Superior temporal gyrus (tissue), 1 donor: ENCODE measurements around the gene UBE2L3.
"Not testable (repeated sequence)": the region's sequence is repeated elsewhere in the genome, so short reads cannot be mapped to it uniquely, and the experiment has no call there.

Experiments
- DNase-seq: peaks from one replicate; pipeline ENCODE4 v3.0.0-alpha.2; 2016; ENCODE audit errors: extremely low spot score

UBE2L3 gene

GRCh38 chr22:21599053-21599893, 31.8 kb downstream of the UBE2L3 start:
- DNase-seq, result no peak

- DNase-seq, result no peak
Measured at GRCh38 chr22:21602579-21602978, 35.1 kb downstream of the UBE2L3 start.

GRCh38 chr22:21603973-21604372, 36.5 kb downstream of the UBE2L3 start:
- no peak for DNase-seq

GRCh38 chr22:21605887-21606564, 38.5 kb downstream of the UBE2L3 start:
- no peak for DNase-seq

GRCh38 chr22:21606775-21607174, 39.3 kb downstream of the UBE2L3 start:
- no peak for DNase-seq

- not testable (repeated sequence) for DNase-seq
Measured at GRCh38 chr22:21609556-21610157, 42.1 kb downstream of the UBE2L3 start.

GRCh38 chr22:21611210-21611977, 43.9 kb downstream of the UBE2L3 start:
- no peak for DNase-seq

GRCh38 chr22:21612858-21613257, 45.3 kb downstream of the UBE2L3 start:
- no peak for DNase-seq

GRCh38 chr22:21613553-21614233, 46.2 kb downstream of the UBE2L3 start:
- no peak for DNase-seq

- no peak for DNase-seq
Measured at GRCh38 chr22:21615731-21616130, 48.2 kb downstream of the UBE2L3 start.

- DNase-seq, result not testable (repeated sequence)
Measured at GRCh38 chr22:21617337-21617736, 49.8 kb downstream of the UBE2L3 start.

- DNase-seq, result no peak
Measured at GRCh38 chr22:21621025-21621424, 53.5 kb downstream of the UBE2L3 start.

GRCh38 chr22:21622011-21622918, 54.8 kb downstream of the UBE2L3 start:
- peak; percentile 15 for DNase-seq

GRCh38 chr22:21622919-21623647, 55.6 kb downstream of the UBE2L3 start:
- peak; percentile 79 for DNase-seq

GRCh38 chr22:21623648-21623970, 56.1 kb downstream of the UBE2L3 start:
- DNase-seq, result peak; percentile 29

- DNase-seq, result peak; percentile 59
Measured at GRCh38 chr22:21624120-21624879, 56.8 kb downstream of the UBE2L3 start.

- no peak for DNase-seq
Measured at GRCh38 chr22:21624880-21625791, 57.6 kb downstream of the UBE2L3 start.
